Heart left ventricle (tissue), 16 donors: ENCODE measurements around the gene LAMA5. TPM values are rescaled to one million over a fixed set of nuclear protein-coding genes. Genes with fewer than 3 reads are reported as not detected.
A peak's percentile ranks its signal among the peaks of the same experiment; 100 is the strongest.

Experiments
- ATAC-seq, 4 donors: fragments of 200-7000 bp; cut with Tn5 transposase; one replicate each; pipeline ENCODE4 v1.9.1; 2020 to 2022; ENCODE audit warnings: moderate library complexity in 4 of 4, mild to moderate bottlenecking in 3 of 4, moderate number of reproducible peaks in 1 of 4
- DNase-seq, 5 donors: peaks; one replicate each; pipeline ENCODE4 v3.0.0-alpha.2; 2020
- H3K27ac ChIP-seq, 12 donors: fragments of 200-600 bp; sonication (generic) in 4 of 12; one replicate each; pipeline versions ENCODE4 v1.5.0 to v1.8.0; 2016 to 2022; ENCODE audit warnings: mild to moderate bottlenecking in 2 of 12
- H3K27me3 ChIP-seq, 9 donors: fragments of 200-600 bp; sonication (generic) in 2 of 9; one replicate each; pipeline versions ENCODE4 v1.5.1 to v1.8.0; 2016 to 2022; ENCODE audit warnings: mild to moderate bottlenecking in 3 of 9
- H3K36me3 ChIP-seq, 9 donors: fragments of 200-600 bp; sonication (generic) in 2 of 9; one replicate each; pipeline versions ENCODE4 v1.5.0 to v1.8.0; 2018 to 2022; ENCODE audit warnings: mild to moderate bottlenecking in 2 of 9
- H3K4me1 ChIP-seq, 12 donors: fragments of 200-600 bp; sonication (generic) in 4 of 12; one replicate each; pipeline versions ENCODE4 v1.5.0 to v1.8.0; 2016 to 2022; ENCODE audit warnings: mild to moderate bottlenecking in 3 of 12
- H3K4me3 ChIP-seq, 12 donors: fragments of 200-600 bp; sonication (generic) in 4 of 12; one replicate each; pipeline versions ENCODE4 v1.5.0 to v1.8.0; 2017 to 2022; ENCODE audit warnings: mild to moderate bottlenecking in 9 of 12, moderate library complexity in 4 of 12
- H3K9me3 ChIP-seq, 12 donors: fragments of 200-600 bp; sonication (generic) in 4 of 12; one replicate each; pipeline versions ENCODE4 v1.5.0 to v1.8.0; 2016 to 2022; ENCODE audit warnings: mild to moderate bottlenecking in 1 of 12
- CTCF ChIP-seq, 12 donors: fragments of 200-600 bp; sonication (generic) in 4 of 12; IDR thresholded peaks; one replicate each; pipeline versions ENCODE4 v1.5.0 to v1.8.0; 2018 to 2022; ENCODE audit warnings: antibody characterized with exemption in 12 of 12, mild to moderate bottlenecking in 5 of 12
- POLR2A ChIP-seq, 2 donors: fragments of 450-650 bp; IDR thresholded peaks; one replicate each; pipeline ENCODE4 v1.6.1; 2017; ENCODE audit warnings: antibody characterized with exemption in 2 of 2, mild to moderate bottlenecking in 2 of 2, moderate library complexity in 2 of 2
- WGBS, 4 donors: extraction: QIAGEN DNeasy Blood & Tissue Kit in 2 of 4; methylation state at CpG; one replicate each; pipeline versions ENCODE4 v1.1.5 to v1.1.7; 2013 to 2018; 5-methylcytosine and 5-hydroxymethylcytosine counted together
- intact Hi-C, 10 donors: fragments of 100-400 bp; cut with DNase I; formaldehyde crosslinking; loops; one replicate each; pipeline versions ENCODE4 v1.11.1 to v1.14.2; 2022
- polyA plus RNA-seq, 2 donors: library from polyadenylated mRNA; stranded (reverse); fragments of 200-250 nt; gene quantifications; one replicate each; pipeline ENCODE4 v1.2.3, GENCODE V29; 2013
- total RNA-seq, 9 donors: library from RNA; depleted of rRNA in 2 of 9; stranded (reverse); fragments of >200 nt in 2 of 9; fragmentation: NEBNext Ultra II Directional in 3 of 9; extraction: Animal tissue kit (Norgen Biotek cat#: 25700) in 3 of 9; gene quantifications; one replicate each; pipeline versions ENCODE4 v1.1.0 to v1.2.4, GENCODE V29; 2016 to 2023
- donor health status: ischemic (EF 13 %, LVEDD 7.1; RV severe dilation, severe dysfunction).
- donor health status: healthy with polysubstance abuse.
- donor health status: DM: no; HTN: yes; CAD: no.
- donor health status: DM: no; HTN: no; CAD: no.
- donor health status: ischemic (EF 25% LVEDD 6.9; RV normal size, moderate dysfunction).
- donor health status: ischemic (EF 25% LVEDD 5.7; RV mildly dilated, moderate dysfunction).
- donor health status: healthy.
- donor health status: DM: yes; HTN: yes; CAD: no.
- donor health status: ischemic (EF 35%, LVEDD 5.7; RV mildly dilated, moderate dysfunction).
- donor health status: nonischemic (EF 11% LVEDD 7.7; RV severe dilation, severe dysfunction).
- donor health status: DM: yes; HTN: yes; CAD: no.
- donor health status: PGD.
- donor health status: ischemic (EF 29% LVEDD 5.4; RV normal size, mild dysfunction).
- donor health status: nonischemic (EF 23%, LVEDD 6.1; RV moderate dilation, normal function).

Gene LAMA5
- total and polyA plus RNA-seq, 11 donors = 57.4 to 128 (median 73.6) TPM

GRCh38 chr20:62266340-62266739 is 100.8 kb downstream of the LAMA5 start:
- Histone ChIP-seq H3K27me3 (no peaks in the 10 kb centered on the region), H3K27ac (no peak overlapping the region), H3K4me1 (peaks cover 0 to 14% (median 2%) of the 10 kb centered on the region in 12 donors), H3K9me3 (peaks cover 0 to 8% (median 0%) of the 10 kb centered on the region in 12 donors), H3K4me3 (no peak overlapping the region), H3K36me3 (peaks cover 0 to 83% (median 65%) of the 10 kb centered on the region in 9 donors)
- intact Hi-C loops = no loop called here
- no peak for ATAC-seq
- no peak for DNase-seq
- 92 to 95% (median 94%) methylated on average over 10 of the region's 10 CpGs for WGBS, 4 donors
- no peak for TF ChIP-seq POLR2A (IDR thresholded peaks at IDR 0.05)
- no peak for TF ChIP-seq CTCF (IDR thresholded peaks at IDR 0.05)

GRCh38 chr20:62265365-62265764 is 101.7 kb downstream of the LAMA5 start:
- DNase-seq (no peak), ATAC-seq (no peak)
- peaks cover 0 to 92% (median 75%) of the 10 kb centered on the region in 9 donors for H3K36me3 ChIP-seq
- H3K4me3 ChIP-seq = no peak overlapping the region
- H3K4me1 ChIP-seq = peaks cover 0 to 14% (median 2%) of the 10 kb centered on the region in 12 donors
- 94 to 99% (median 94%) methylated on average over 1 of the region's 1 CpG for WGBS, 4 donors
- H3K9me3 ChIP-seq = peaks cover 0 to 8% (median 0%) of the 10 kb centered on the region in 12 donors
- intact Hi-C loops = no loop called here
- no peak overlapping the region for H3K27ac ChIP-seq
- no peaks in the 10 kb centered on the region for H3K27me3 ChIP-seq
- TF ChIP-seq POLR2A (IDR thresholded peaks at IDR 0.05) (no peak), CTCF (IDR thresholded peaks at IDR 0.05) (no peak)

GRCh38 chr20:62263396-62263795 is 103.7 kb downstream of the LAMA5 start:
- intact Hi-C loops = no loop called here
- H3K27me3 ChIP-seq = no peaks in the 10 kb centered on the region
- H3K4me3 ChIP-seq = no peak overlapping the region
- H3K27ac ChIP-seq = no peak overlapping the region
- peaks cover 0 to 96% (median 75%) of the 10 kb centered on the region in 9 donors for H3K36me3 ChIP-seq
- 95 to 96% (median 95%) methylated on average over 14 of the region's 14 CpGs for whole genome bisulfite sequencing, 4 donors
- TF ChIP-seq CTCF (IDR thresholded peaks at IDR 0.05) (no peak), POLR2A (IDR thresholded peaks at IDR 0.05) (no peak)
- ATAC-seq (no peak), DNase-seq (no peak)
- H3K9me3 ChIP-seq = peaks cover 0 to 8% (median 0%) of the 10 kb centered on the region in 12 donors
- H3K4me1 ChIP-seq = peaks cover 0 to 26% (median 12%) of the 10 kb centered on the region in 12 donors

GRCh38 chr20:62262064-62262463 is 105.0 kb downstream of the LAMA5 start:
- intact Hi-C loops = no loop called here
- no peak for ATAC-seq
- 93 to 96% (median 94%) methylated on average over 9 to 10 of the region's 10 CpGs for WGBS, 4 donors
- Histone ChIP-seq H3K27ac (no peak overlapping the region), H3K9me3 (peaks cover 0 to 8% (median 0%) of the 10 kb centered on the region in 12 donors), H3K27me3 (no peaks in the 10 kb centered on the region), H3K36me3 (peaks cover 0 to 96% (median 78%) of the 10 kb centered on the region in 9 donors), H3K4me1 (peaks cover 0 to 20% (median 13%) of the 10 kb centered on the region in 12 donors), H3K4me3 (no peak overlapping the region)
- TF ChIP-seq POLR2A (IDR thresholded peaks at IDR 0.05) = no peak
- TF ChIP-seq CTCF (IDR thresholded peaks at IDR 0.05) = no peak
- DNase-seq = peak in 1 of 5 donors; percentile 30
